ENCODE measurements around the gene TPSAB1.

The TPSAB1 gene

GRCh38 chr16:1211451-1212268 lies 28.8 kb upstream of the TPSAB1 start:
- DNase-seq, result no peak

DNA sequence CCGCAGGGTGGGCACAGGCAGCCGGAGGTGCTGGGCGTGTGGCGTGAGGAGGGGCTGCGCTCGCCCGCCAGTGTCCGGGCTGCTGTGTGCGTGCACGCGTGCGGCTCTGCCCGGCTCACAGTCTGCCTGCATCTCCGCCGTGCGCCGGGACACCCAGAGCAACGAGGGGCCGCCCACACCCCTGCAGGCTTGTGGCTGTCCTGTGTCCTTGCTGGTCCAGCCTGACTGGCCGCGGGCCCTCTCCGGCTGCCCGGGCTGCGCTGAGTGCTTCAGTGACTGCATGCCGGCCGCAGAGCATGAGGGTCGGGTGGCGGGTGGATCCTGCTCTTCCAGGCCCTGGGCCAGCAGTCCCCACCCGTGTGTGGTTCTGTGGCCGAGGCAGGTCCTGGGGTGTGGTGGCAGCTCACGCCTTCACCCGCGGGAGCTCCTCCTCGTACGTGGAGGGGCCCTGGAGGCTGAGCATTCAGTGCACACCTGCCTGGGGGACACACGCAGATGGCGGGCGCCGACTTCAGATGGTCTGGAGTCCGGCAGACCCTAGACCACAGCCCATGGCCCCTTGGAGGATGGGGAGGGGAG lies 27.8 kb upstream of the TPSAB1 start:
- DNase-seq, result no peak

DNA sequence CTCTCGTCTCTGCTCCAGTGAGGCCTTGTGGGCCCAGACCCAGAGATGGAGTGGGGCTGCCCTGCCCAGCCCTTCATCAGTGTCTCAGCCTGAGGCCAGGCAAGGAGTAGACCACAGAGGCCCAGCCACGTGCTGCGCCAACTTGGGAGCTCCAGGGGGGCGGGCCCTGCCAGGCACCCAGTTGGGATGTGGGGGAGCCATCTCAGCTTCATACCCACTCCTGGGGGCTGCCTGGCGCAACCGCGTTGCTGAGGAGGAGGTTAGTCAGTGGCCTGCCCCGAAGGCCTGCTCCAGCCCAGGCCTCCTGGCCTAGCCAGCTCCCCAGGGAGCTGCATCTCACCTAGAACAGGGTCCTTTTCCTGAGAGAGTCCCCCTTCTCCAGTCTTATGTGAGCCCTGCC lies 27.3 kb upstream of the TPSAB1 start:
- no peak for DNase-seq

- no peak for DNase-seq
Observed at GRCh38 chr16:1213796-1214372, 26.6 kb upstream of the TPSAB1 start.

DNA sequence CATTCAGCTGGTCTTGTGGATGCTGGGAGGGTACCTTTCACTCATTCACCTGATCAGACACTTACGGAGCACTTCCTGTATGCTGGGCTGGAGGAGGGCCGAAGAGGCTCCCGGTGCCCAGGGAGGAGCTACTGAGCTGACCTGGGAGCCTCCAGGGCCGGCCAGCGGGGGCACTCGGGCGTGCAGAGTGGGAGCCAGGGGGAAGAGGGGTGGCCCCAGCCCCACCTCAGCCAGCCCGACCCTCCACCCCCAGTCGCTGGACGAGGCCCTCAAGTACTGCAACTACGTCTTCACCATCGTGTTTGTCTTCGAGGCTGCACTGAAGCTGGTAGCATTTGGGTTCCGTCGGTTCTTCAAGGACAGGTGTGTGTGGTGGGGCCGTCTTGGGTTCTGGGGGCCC lies 25.8 kb upstream of the TPSAB1 start:
- no peak for DNase-seq

GRCh38 chr16:1215574-1216295 lies 24.8 kb upstream of the TPSAB1 start:
- no peak for DNase-seq

DNA sequence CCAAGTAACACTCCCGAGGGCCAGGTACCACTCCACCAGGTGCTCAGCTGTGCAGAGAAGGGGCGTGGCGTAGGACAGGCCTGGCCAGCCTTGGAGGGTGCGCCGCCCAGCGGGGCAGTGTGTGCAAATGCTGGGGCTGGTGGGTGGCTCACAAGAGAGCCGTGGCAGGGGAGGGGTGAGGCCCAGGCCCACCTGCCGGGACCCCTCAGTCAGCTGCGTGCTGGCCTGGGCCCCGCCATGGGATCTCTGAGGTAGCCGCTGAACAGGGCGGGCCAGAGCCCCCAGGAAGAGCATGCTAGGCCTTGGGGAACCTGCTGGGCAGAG lies 24.2 kb upstream of the TPSAB1 start:
- DNase-seq, result peak; percentile 15

DNA sequence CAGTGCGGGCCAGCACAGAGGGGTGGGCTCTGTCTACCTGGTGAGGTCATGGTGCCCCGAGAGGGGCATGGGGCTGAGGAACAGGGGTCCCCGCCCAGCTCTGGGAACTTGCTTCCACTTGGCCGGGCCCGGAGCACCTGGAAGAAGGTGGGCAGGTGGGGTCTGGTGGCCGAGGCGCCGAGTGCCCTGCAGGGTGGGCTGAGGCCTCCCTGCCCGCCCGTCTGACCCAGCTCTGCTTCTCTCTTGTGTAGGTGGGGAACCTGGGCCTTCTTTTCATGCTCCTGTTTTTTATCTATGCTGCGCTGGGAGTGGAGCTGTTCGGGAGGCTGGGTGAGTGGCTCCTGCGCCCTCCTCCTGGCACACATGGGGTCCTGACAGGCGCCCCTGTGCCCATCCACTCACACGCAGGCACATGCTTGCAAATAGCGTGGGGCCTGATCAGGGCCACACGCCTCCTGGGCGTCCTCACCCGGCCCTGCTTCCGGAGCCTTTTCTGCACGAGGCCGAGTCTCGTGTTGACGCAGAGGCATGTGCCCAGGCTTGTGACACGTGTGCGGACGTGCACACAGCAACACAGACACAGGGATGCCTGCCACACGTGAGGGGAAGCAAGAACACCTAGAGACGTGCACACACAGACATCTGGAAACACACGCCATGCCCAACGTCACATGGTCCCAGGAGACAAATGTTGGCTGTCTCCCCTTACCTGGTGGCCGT lies 23.7 kb upstream of the TPSAB1 start:
- DNase-seq, result no peak

- no peak for DNase-seq
Observed at GRCh38 chr16:1217526-1217925, 23.0 kb upstream of the TPSAB1 start.

GRCh38 chr16:1218061-1218929 lies 22.2 kb upstream of the TPSAB1 start:
- DNase-seq, result no peak

DNA sequence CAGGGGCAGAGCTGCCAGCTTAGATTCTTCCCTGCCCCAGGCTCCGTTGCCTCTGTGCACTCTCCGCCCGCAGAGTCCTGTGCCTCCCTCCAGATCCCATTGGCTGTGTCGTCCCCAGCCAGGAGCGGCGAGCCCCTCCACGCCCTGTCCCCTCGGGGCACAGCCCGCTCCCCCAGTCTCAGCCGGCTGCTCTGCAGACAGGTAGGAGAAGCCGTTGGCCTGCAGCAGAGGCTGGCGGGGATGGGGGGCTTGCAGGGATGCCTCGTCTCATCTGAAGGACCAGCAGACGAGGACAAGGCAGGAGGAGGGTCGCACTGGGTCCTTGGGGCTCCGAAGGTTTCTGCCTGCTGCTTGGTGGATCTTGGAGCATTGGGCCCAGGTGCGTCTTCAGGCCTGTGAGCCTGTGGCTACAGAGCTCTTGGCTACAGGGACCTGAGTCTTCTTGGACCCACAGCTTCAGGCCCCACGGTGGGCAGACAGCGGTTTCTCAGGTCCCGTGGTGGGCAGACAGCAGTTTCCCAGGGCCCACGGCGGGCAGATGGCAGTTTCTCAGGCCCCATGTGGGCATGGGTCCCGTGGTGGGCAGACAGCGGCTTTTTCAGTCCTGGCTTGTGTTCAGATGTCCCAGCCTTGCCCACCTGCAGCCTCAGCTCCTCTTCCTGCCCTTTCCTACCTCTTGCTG lies 21.4 kb upstream of the TPSAB1 start:
- DNase-seq, result no peak

DNA sequence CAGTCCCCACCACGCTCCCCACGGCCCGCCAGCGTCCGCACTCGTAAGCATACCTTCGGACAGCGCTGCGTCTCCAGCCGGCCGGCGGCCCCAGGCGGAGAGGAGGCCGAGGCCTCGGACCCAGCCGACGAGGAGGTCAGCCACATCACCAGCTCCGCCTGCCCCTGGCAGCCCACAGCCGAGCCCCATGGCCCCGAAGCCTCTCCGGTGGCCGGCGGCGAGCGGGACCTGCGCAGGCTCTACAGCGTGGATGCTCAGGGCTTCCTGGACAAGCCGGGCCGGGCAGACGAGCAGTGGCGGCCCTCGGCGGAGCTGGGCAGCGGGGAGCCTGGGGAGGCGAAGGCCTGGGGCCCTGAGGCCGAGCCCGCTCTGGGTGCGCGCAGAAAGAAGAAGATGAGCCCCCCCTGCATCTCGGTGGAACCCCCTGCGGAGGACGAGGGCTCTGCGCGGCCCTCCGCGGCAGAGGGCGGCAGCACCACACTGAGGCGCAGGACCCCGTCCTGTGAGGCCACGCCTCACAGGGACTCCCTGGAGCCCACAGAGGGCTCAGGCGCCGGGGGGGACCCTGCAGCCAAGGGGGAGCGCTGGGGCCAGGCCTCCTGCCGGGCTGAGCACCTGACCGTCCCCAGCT lies 20.3 kb upstream of the TPSAB1 start:
- no peak for DNase-seq

DNA sequence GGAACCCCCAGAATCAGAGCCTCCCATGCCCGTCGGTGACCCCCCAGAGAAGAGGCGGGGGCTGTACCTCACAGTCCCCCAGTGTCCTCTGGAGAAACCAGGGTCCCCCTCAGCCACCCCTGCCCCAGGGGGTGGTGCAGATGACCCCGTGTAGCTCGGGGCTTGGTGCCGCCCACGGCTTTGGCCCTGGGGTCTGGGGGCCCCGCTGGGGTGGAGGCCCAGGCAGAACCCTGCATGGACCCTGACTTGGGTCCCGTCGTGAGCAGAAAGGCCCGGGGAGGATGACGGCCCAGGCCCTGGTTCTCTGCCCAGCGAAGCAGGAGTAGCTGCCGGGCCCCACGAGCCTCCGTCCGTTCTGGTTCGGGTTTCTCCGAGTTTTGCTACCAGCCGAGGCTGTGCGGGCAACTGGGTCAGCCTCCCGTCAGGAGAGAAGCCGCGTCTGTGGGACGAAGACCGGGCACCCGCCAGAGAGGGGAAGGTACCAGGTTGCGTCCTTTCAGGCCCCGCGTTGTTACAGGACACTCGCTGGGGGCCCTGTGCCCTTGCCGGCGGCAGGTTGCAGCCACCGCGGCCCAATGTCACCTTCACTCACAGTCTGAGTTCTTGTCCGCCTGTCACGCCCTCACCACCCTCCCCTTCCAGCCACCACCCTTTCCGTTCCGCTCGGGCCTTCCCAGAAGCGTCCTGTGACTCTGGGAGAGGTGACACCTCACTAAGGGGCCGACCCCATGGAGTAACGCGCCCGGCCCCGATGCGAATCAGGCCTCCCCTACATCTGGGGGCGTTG lies 19.5 kb upstream of the TPSAB1 start:
- DNase-seq, result no peak

- no peak for DNase-seq
Observed at GRCh38 chr16:1221628-1222552, 18.6 kb upstream of the TPSAB1 start.

DNA sequence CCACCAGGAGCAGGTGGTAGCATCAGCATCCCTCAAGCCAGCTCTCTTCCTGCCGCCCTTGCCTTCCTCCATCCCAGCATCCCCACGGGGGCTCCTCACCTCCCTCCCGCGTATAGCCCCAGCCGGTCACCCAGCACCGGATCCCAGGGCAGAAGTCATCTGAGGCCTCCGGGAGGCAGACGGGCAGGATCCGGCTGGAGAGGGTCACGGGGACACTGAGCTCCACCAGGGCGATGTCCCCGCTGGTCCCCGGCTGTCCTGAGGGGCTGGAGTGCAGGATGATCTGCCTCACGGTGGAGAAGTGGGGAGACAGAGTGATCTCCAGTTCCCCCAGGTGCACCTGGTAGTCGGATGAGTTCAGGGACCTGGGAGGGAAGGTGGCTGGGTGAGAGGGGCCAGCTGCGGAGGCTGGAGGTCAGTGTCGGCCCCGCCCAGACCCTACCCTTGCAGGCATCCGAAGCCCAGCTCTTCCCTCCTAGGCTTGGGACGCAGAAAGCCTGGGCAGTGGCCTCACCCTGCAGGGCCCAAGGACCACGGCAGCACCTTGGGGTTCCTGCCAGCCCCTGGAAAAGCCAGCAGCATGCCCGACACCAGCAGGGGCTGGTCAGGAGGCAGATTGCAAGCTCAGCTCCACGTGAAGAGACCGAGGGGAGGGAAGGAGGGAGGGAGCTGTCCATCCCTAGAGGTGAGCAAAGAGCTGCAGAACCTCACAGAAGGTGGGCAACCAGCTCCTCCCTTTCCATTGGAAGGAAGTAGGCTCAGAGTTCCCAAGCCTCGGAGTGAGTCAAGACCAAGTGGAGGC lies 17.8 kb upstream of the TPSAB1 start:
- no peak for DNase-seq

DNA sequence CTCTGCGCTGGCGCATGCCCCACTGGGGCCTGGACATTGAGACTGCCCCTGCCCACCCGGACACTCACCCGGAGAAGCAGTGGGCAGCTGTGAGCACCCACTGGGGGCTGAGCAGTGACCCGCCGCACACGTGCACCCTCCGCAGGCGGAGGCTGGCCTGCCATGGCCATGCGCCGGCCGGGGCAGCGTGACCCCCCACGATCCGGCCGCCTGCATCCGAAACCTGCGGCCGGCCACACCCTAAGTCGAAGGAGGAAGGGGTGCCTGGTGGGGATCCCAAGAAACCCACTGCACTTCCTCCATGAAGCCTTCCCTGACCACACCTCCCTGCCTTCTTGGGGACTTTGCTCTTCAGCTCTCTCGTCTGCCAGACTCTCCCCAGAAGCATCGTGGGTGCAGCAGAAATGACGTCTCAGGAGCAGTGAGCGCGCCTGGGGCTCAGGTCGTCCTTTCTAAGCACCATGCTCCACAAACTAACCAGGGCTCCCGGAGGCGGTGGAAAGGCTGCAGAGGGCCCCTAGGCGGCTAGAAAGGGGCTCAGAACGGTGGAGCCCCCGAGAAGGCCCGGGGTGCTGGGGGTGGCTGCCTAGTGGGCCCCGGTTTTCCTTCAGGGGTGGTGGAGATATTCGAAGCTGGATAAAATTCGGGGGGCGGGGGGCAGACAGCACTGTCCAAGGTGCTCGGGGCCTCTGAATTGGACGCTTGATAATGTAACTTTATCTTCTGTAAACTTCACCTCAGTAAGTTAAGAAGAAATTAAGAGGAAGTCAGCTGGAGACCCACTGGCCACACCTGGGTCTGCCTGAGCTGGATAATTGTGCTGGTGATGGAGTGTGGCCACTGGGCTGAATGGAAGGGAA lies 16.9 kb upstream of the TPSAB1 start:
- DNase-seq, result no peak

DNA sequence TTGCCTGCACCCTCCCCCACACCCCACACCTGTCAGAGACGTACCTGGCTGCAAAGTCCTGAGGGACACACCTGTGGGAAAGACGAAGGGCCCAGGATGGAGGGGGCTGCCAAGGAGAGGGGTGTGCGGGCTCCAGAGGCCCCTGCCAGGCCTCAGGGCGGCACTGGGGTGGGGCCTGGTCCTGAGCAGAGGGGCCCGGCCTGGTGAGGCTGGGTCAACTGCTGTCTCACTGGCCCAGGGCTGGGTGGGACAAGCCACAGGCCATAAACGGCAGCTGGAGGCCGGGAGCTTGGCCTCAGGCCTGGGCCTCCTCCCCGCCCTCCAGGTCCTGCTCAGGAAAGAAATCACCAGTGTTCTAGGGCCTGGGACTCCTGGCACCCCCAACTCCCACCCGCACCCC lies 15.9 kb upstream of the TPSAB1 start:
- DNase-seq, result no peak
